Neutrophil (primary cell): Measurements from ENCODE around the gene NLE1.
"Not testable (repeated sequence)": the region's sequence is repeated elsewhere in the genome, so short reads cannot be mapped to it uniquely, and the experiment has no call there.

Experiments used
- H3K27ac ChIP-seq: fragments of 200-600 bp; sonication (generic); 2 replicates; pipeline ENCODE4 v1.5.1; 2016; ENCODE audit warnings: mild to moderate bottlenecking, moderate library complexity
- H3K27me3 ChIP-seq: fragments of 200-600 bp; sonication (generic); 2 replicates; pipeline ENCODE4 v1.6.0; 2016; ENCODE audit warnings: mild to moderate bottlenecking
- H3K36me3 ChIP-seq: fragments of 200-600 bp; sonication (generic); 2 replicates; pipeline ENCODE4 v1.5.1; 2017
- H3K4me1 ChIP-seq, 2 experiments: fragments of 200-600 bp in 1 of 2; sonication (generic) in 1 of 2; 1 replicate in 1 of 2; 2 replicates in 1 of 2; pipeline versions ENCODE4 v1.5.1 to v1.6.1; 2013 to 2016; ENCODE audit warnings: low read depth in 1 of 2, low read length in 1 of 2, mild to moderate bottlenecking in 1 of 2, moderate library complexity in 1 of 2; ENCODE audit not compliant: control insufficient read depth in 1 of 2, insufficient read depth in 1 of 2
- H3K4me3 ChIP-seq, 2 experiments: fragments of 200-600 bp in 1 of 2; sonication (generic) in 1 of 2; 1 replicate in 1 of 2; 2 replicates in 1 of 2; pipeline ENCODE4 v1.5.1; 2013 to 2016; ENCODE audit warnings: low read depth in 1 of 2, low read length in 1 of 2, mild to moderate bottlenecking in 1 of 2, moderate library complexity in 1 of 2
- H3K9me3 ChIP-seq: fragments of 200-600 bp; sonication (generic); 2 replicates; pipeline ENCODE4 v1.5.1; 2016
- CTCF ChIP-seq: fragments of 200-600 bp; sonication (generic); IDR thresholded peaks from 2 replicates; pipeline ENCODE4 v1.5.1; 2016; ENCODE audit warnings: antibody characterized with exemption

NLE1 gene

GRCh38 chr17:35160354-35161201 is 18.5 kb upstream of the NLE1 start:
- TF ChIP-seq CTCF: no peak
- Histone ChIP-seq H3K27me3 (peaks cover 38% of the 10 kb centered on the region), H3K4me1 (no peaks in the 10 kb centered on the region), H3K9me3 (no peaks in the 10 kb centered on the region), H3K27ac (no peak overlapping the region), H3K4me3 (no peak overlapping the region), H3K36me3 (no peaks in the 10 kb centered on the region)

GRCh38 chr17:35159940-35160339 is 17.8 kb upstream of the NLE1 start:
- no peak for TF ChIP-seq CTCF
- H3K27me3 ChIP-seq: peaks cover 32% of the 10 kb centered on the region
- no peaks in the 10 kb centered on the region for H3K36me3 ChIP-seq
- H3K4me1 ChIP-seq: no peaks in the 10 kb centered on the region
- H3K9me3 ChIP-seq: no peaks in the 10 kb centered on the region
- no peak overlapping the region for H3K27ac ChIP-seq
- H3K4me3 ChIP-seq: no peak overlapping the region

GRCh38 chr17:35155246-35155645 is 13.1 kb upstream of the NLE1 start:
- H3K36me3 ChIP-seq: no peaks in the 10 kb centered on the region
- H3K4me1 ChIP-seq: no peaks in the 10 kb centered on the region
- no peak overlapping the region for H3K27ac ChIP-seq
- no peaks in the 10 kb centered on the region for H3K9me3 ChIP-seq
- no peak for TF ChIP-seq CTCF
- no peak overlapping the region for H3K4me3 ChIP-seq
- peaks cover 6% of the 10 kb centered on the region for H3K27me3 ChIP-seq

GRCh38 chr17:35154196-35155165 is 12.4 kb upstream of the NLE1 start:
- no peaks in the 10 kb centered on the region for H3K9me3 ChIP-seq
- no peak overlapping the region for H3K27ac ChIP-seq
- no peaks in the 10 kb centered on the region for H3K36me3 ChIP-seq
- peaks cover 6% of the 10 kb centered on the region for H3K27me3 ChIP-seq
- H3K4me3 ChIP-seq: no peak overlapping the region
- no peak for TF ChIP-seq CTCF
- no peaks in the 10 kb centered on the region for H3K4me1 ChIP-seq

- no peaks in the 10 kb centered on the region for H3K36me3 ChIP-seq
Observed at GRCh38 chr17:35152421-35153140, 10.5 kb upstream of the NLE1 start.

GRCh38 chr17:35151080-35151479 is 9.0 kb upstream of the NLE1 start:
- not testable (repeated sequence) for H3K27ac ChIP-seq, H3K4me1 ChIP-seq, H3K36me3 ChIP-seq, H3K9me3 ChIP-seq, H3K27me3 ChIP-seq, H3K4me3 ChIP-seq

More at GRCh38 chr17:35152421-35153140, 10.5 kb upstream of the NLE1 start:
- TF ChIP-seq CTCF: no peak
- Histone ChIP-seq H3K4me3 (no peak overlapping the region), H3K27me3 (peaks cover 6% of the 10 kb centered on the region), H3K4me1 (no peaks in the 10 kb centered on the region), H3K27ac (no peak overlapping the region), H3K9me3 (no peaks in the 10 kb centered on the region)
